ENCODE measurements around the gene PTPRJ. TPM values are rescaled to one million over a fixed set of nuclear protein-coding genes. Genes with fewer than 3 reads are reported as not detected.
A peak's percentile ranks its signal among the peaks of the same experiment; 100 is the strongest.
"Not testable (repeated sequence)": the region's sequence is repeated elsewhere in the genome, so short reads cannot be mapped to it uniquely, and the experiment has no call there.

Gene PTPRJ
- total RNA-seq, 1 donor from 2014 or later = 40.0 TPM

GRCh38 chr11:47941907-47942558, 38.3 kb upstream of the PTPRJ start:
- Histone ChIP-seq H3K36me3 (no peaks in the 10 kb centered on the region), H3K4me3 (no peak overlapping the region), H3K27ac (no peak overlapping the region), H3K9me3 (no peaks in the 10 kb centered on the region), H3K27me3 (ENCODE audit: low read depth) (no peaks in the 10 kb centered on the region), H3K4me1 (peaks cover 50% of the 10 kb centered on the region)
- intact Hi-C loops (cut with DNase I) = no loop called here
- no peak for TF ChIP-seq CTCF (IDR thresholded peaks at IDR 0.05)
- ATAC-seq = peak in 1 of 2 donors; percentile 25
- no peak for DNase-seq

GRCh38 chr11:47943721-47944586, 36.4 kb upstream of the PTPRJ start:
- no peak for TF ChIP-seq CTCF (IDR thresholded peaks at IDR 0.05)
- peak in 1 of 2 donors; percentile 57 for ATAC-seq
- Histone ChIP-seq H3K27me3 (ENCODE audit: low read depth) (no peaks in the 10 kb centered on the region), H3K36me3 (no peaks in the 10 kb centered on the region), H3K4me1 (peaks cover 43% of the 10 kb centered on the region), H3K27ac (no peak overlapping the region), H3K4me3 (no peak overlapping the region), H3K9me3 (no peaks in the 10 kb centered on the region)
- peak; percentile 59 for DNase-seq
- intact Hi-C loops (cut with DNase I) = no loop called here

GRCh38 chr11:47944632-47945031, 35.7 kb upstream of the PTPRJ start:
- DNase-seq = no peak
- Histone ChIP-seq H3K27ac (no peak overlapping the region), H3K4me3 (no peak overlapping the region), H3K9me3 (no peaks in the 10 kb centered on the region), H3K27me3 (ENCODE audit: low read depth) (no peaks in the 10 kb centered on the region), H3K4me1 (peaks cover 41% of the 10 kb centered on the region), H3K36me3 (no peaks in the 10 kb centered on the region)
- intact Hi-C loops (cut with DNase I) = no loop called here
- TF ChIP-seq CTCF (IDR thresholded peaks at IDR 0.05) = no peak
- ATAC-seq = no peak

GRCh38 chr11:47946682-47947559, 33.4 kb upstream of the PTPRJ start:
- Histone ChIP-seq H3K36me3 (no peaks in the 10 kb centered on the region), H3K27ac (peak overlapping the region; percentile 53), H3K27me3 (ENCODE audit: low read depth) (no peaks in the 10 kb centered on the region), H3K9me3 (no peaks in the 10 kb centered on the region), H3K4me1 (peaks cover 33% of the 10 kb centered on the region), H3K4me3 (no peak overlapping the region)
- intact Hi-C loops (cut with DNase I) = no loop called here
- ATAC-seq = peak; percentile 91 to 95
- peak; percentile 85 for DNase-seq
- no peak for TF ChIP-seq CTCF (IDR thresholded peaks at IDR 0.05)

- intact Hi-C loops (cut with DNase I) = no loop called here
- Histone ChIP-seq H3K4me3 (no peak overlapping the region), H3K9me3 (no peaks in the 10 kb centered on the region), H3K27ac (no peak overlapping the region), H3K4me1 (peaks cover 25% of the 10 kb centered on the region), H3K27me3 (ENCODE audit: low read depth) (no peaks in the 10 kb centered on the region), H3K36me3 (no peaks in the 10 kb centered on the region)
- DNase-seq (no peak), ATAC-seq (no peak)
- no peak for TF ChIP-seq CTCF (IDR thresholded peaks at IDR 0.05)
Measured at GRCh38 chr11:47948137-47948536, 32.2 kb upstream of the PTPRJ start.

- H3K27ac ChIP-seq; ATAC-seq; H3K9me3 ChIP-seq; H3K27me3 ChIP-seq (ENCODE audit: low read depth); H3K36me3 ChIP-seq; DNase-seq; H3K4me3 ChIP-seq; intact Hi-C loops (cut with DNase I): not testable (repeated sequence)
- H3K4me1 ChIP-seq = peaks cover 25% of the 10 kb centered on the region
Measured at GRCh38 chr11:47949001-47949675, 31.2 kb upstream of the PTPRJ start.
